Measurements from ENCODE around the gene TMEM135.

DNA sequence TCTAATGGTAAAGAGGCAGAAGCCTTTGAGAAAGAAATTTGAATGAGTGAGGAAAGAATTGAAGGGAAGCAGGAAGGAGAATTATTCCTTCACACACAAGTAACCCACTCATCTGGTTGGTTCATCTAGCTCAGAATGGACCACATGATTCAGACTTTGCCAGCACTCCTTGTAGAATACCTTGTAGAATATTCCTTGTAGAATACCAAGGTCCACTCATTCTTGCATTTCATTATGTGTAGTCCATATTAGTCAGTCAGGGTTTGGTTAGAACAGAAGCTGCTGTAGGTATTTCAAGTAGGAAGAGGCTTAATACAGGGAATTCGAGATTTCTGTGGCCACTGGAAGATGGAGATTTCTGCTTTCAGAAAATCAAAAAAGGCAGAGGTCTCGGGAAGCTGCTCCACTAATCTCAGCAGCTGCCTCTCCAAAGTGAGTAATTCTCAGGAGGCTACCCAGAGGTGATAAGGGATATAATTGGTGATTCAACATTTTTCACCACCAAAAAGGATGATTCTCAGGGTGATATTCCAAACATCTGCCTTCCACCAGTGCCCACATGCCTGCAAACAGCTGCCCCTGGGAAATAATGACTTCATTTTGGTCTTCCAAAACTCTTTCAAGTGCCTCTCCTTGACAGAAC, 329.1 kb downstream of the TMEM135 start:
- TF ChIP-seq, protein P1, sequence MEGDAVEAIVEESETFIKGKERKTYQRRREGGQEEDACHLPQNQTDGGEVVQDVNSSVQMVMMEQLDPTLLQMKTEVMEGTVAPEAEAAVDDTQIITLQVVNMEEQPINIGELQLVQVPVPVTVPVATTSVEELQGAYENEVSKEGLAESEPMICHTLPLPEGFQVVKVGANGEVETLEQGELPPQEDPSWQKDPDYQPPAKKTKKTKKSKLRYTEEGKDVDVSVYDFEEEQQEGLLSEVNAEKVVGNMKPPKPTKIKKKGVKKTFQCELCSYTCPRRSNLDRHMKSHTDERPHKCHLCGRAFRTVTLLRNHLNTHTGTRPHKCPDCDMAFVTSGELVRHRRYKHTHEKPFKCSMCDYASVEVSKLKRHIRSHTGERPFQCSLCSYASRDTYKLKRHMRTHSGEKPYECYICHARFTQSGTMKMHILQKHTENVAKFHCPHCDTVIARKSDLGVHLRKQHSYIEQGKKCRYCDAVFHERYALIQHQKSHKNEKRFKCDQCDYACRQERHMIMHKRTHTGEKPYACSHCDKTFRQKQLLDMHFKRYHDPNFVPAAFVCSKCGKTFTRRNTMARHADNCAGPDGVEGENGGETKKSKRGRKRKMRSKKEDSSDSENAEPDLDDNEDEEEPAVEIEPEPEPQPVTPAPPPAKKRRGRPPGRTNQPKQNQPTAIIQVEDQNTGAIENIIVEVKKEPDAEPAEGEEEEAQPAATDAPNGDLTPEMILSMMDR (conservative IDR thresholded peaks at IDR 0.05; ENCODE audit: low read depth, low read length), result no peak
- TF ChIP-seq EZH2 (IDR thresholded peaks at IDR 0.05; ENCODE audit: low read length, unreplicated experiment) (no peak), EZH2phosphoT487 (IDR thresholded peaks at IDR 0.05; ENCODE audit: borderline replicate concordance, low read length) (no peak)

All from PC-3 (cell line).